ENCODE results near the gene ZNF365. TPM values are rescaled to one million over a fixed set of nuclear protein-coding genes. Genes with fewer than 3 reads are reported as not detected.
A peak's percentile ranks its signal among the peaks of the same experiment; 100 is the strongest.

The ZNF365 gene, protein sequence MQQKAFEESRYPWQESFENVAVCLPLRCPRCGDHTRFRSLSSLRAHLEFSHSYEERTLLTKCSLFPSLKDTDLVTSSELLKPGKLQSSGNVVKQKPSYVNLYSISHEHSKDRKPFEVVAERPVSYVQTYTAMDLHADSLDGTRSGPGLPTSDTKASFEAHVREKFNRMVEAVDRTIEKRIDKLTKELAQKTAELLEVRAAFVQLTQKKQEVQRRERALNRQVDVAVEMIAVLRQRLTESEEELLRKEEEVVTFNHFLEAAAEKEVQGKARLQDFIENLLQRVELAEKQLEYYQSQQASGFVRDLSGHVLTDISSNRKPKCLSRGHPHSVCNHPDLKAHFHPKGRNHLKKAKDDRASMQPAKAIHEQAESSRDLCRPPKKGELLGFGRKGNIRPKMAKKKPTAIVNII
- polyA plus RNA-seq (2011; rRNA removed) (3.7 and 4.5 TPM in 2 replicates), polyA minus RNA-seq (2011; rRNA and poly(A)+ RNA removed) (3.6 and 6.1 TPM in 2 replicates)

GRCh38 chr10:62373995-62374861 is at the start of gene ZNF365:
Gene ZNF365, plus strand, starts transcription at chr10:62374369. Its CDS starts 1,825 bp downstream, at chr10:62376194.
- TF ChIP-seq, protein P1, sequence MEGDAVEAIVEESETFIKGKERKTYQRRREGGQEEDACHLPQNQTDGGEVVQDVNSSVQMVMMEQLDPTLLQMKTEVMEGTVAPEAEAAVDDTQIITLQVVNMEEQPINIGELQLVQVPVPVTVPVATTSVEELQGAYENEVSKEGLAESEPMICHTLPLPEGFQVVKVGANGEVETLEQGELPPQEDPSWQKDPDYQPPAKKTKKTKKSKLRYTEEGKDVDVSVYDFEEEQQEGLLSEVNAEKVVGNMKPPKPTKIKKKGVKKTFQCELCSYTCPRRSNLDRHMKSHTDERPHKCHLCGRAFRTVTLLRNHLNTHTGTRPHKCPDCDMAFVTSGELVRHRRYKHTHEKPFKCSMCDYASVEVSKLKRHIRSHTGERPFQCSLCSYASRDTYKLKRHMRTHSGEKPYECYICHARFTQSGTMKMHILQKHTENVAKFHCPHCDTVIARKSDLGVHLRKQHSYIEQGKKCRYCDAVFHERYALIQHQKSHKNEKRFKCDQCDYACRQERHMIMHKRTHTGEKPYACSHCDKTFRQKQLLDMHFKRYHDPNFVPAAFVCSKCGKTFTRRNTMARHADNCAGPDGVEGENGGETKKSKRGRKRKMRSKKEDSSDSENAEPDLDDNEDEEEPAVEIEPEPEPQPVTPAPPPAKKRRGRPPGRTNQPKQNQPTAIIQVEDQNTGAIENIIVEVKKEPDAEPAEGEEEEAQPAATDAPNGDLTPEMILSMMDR (IDR thresholded peaks at IDR 0.05; ENCODE audit: insufficient read depth, low read depth, low read length) = no peak
- CTCF ChIA-PET = interaction anchor here (0.8 kb wide), 1 partner anchor 14 kb away, joined by 3 read pairs; no protein-coding TSS in a partner anchor
- POLR2A ChIA-PET = no interaction called here
- H3K36me3 ChIP-seq (ENCODE audit: control insufficient read depth, insufficient read depth, low read length) = no peaks in the 10 kb centered on the region
- DNase-seq (ENCODE audit: low read depth) = no peak
- no peaks in the 10 kb centered on the region for H3K27me3 ChIP-seq (ENCODE audit: control insufficient read depth, insufficient read depth, low read length)
- peak within 1 kb of the TSS; percentile 64 for H3K4me3 ChIP-seq (ENCODE audit: low read depth, low read length)

DNA sequence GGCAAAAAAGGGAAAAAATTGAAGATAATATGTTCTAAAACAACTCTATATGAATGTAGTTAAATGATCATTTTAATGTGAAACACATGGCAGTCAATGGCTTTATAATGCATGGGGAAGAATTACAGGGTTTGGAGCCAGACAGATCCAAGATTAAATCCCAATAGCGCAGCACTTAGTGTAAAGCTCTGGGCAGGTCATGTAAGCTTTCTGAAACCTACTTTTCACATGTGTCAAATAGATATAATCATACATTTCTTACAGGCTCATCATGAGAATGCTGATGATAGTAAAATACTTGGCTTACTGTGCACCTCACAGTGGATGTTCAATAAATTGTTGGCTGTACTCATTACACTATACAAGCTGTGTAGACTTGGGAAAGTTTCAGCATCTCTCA is 48.0 kb upstream of the ZNF365 start:
- no peak overlapping the region for H3K4me3 ChIP-seq (ENCODE audit: low read depth, low read length)
- no peaks in the 10 kb centered on the region for H3K36me3 ChIP-seq (ENCODE audit: control insufficient read depth, insufficient read depth, low read length)
- ChIA-PET CTCF (interaction anchor here (1.5 kb wide), 1 partner anchor 15 kb away, joined by 3 read pairs; no protein-coding TSS in a partner anchor), POLR2A (no interaction called here)
- TF ChIP-seq, protein P1 (IDR thresholded peaks at IDR 0.05; ENCODE audit: insufficient read depth, low read depth, low read length) = no peak
- DNase-seq (ENCODE audit: low read depth) = no peak
- no peaks in the 10 kb centered on the region for H3K27me3 ChIP-seq (ENCODE audit: control insufficient read depth, insufficient read depth, low read length)

GRCh38 chr10:62327885-62328284 is 46.3 kb upstream of the ZNF365 start:
- POLR2A ChIA-PET = no interaction called here
- CTCF ChIA-PET = no interaction called here
- Histone ChIP-seq H3K27me3 (ENCODE audit: control insufficient read depth, insufficient read depth, low read length) (no peaks in the 10 kb centered on the region), H3K36me3 (ENCODE audit: control insufficient read depth, insufficient read depth, low read length) (no peaks in the 10 kb centered on the region), H3K4me3 (ENCODE audit: low read depth, low read length) (no peak overlapping the region)
- TF ChIP-seq, protein P1 (IDR thresholded peaks at IDR 0.05; ENCODE audit: insufficient read depth, low read depth, low read length) = no peak
- DNase-seq (ENCODE audit: low read depth) = peak; percentile 24

- POLR2A ChIA-PET = no interaction called here
Measured at GRCh38 chr10:62330213-62330612, 44.0 kb upstream of the ZNF365 start.

More at GRCh38 chr10:62330213-62330612, 44.0 kb upstream of the ZNF365 start:
- Histone ChIP-seq H3K4me3 (ENCODE audit: low read depth, low read length) (no peak overlapping the region), H3K36me3 (ENCODE audit: control insufficient read depth, insufficient read depth, low read length) (no peaks in the 10 kb centered on the region), H3K27me3 (ENCODE audit: control insufficient read depth, insufficient read depth, low read length) (no peaks in the 10 kb centered on the region)
- DNase-seq (ENCODE audit: low read depth) = no peak
- CTCF ChIA-PET = no interaction called here
- TF ChIP-seq, protein P1 (IDR thresholded peaks at IDR 0.05; ENCODE audit: insufficient read depth, low read depth, low read length) = no peak

Measured in BJ (cell line).